ENCODE results near the gene MX2.
"Not testable (repeated sequence)": the region's sequence is repeated elsewhere in the genome, so short reads cannot be mapped to it uniquely, and the experiment has no call there.

GRCh38 chr21:41313285-41314164 lies 48.3 kb upstream of the MX2 start:
- TF ChIP-seq CTCF (IDR thresholded peaks at IDR 0.05; ENCODE audit: low read depth, low read length); EZH2phosphoT487 (IDR thresholded peaks at IDR 0.05; ENCODE audit: low read depth): not testable (repeated sequence)
